ENCODE data around the gene EHD2.

- TF ChIP-seq EZH2 (IDR thresholded peaks at IDR 0.05; ENCODE audit: insufficient read depth, low read length) (no peak), CTCF (IDR thresholded peaks at IDR 0.05; ENCODE audit: insufficient read depth, low read depth, low read length) (no peak)
Observed at GRCh38 chr19:47754206-47755064, 41.2 kb downstream of the EHD2 start.

Data from astrocyte (in vitro differentiated cells and primary cell).